KMS-11 (cell line): Measurements from ENCODE around the gene KDM2B.

Experiments used
- H2AFZ ChIP-seq: fragments of 200-600 bp; sonication (generic); 2 replicates; pipeline ENCODE4 v1.6.1; 2016; ENCODE audit warnings: antibody characterized with exemption, mixed run types, low read depth
- H3K27ac ChIP-seq: fragments of 200-600 bp; sonication (generic); 2 replicates; pipeline ENCODE4 v1.6.1; 2016; ENCODE audit warnings: mild to moderate bottlenecking, mixed run types
- H3K27me3 ChIP-seq: fragments of 200-600 bp; sonication (generic); 2 replicates; pipeline ENCODE4 v1.6.1; 2017; ENCODE audit warnings: mild to moderate bottlenecking, low read depth, mixed run types, moderate library complexity; ENCODE audit not compliant: insufficient read depth
- H3K36me3 ChIP-seq: fragments of 200-600 bp; sonication (generic); 2 replicates; pipeline ENCODE4 v1.6.1; 2017; ENCODE audit warnings: mild to moderate bottlenecking, mixed run types; ENCODE audit not compliant: insufficient read depth
- H3K4me1 ChIP-seq: fragments of 200-600 bp; sonication (generic); 2 replicates; pipeline ENCODE4 v1.6.1; 2016; ENCODE audit warnings: mild to moderate bottlenecking, low read depth, mixed run types; ENCODE audit not compliant: poor library complexity, severe bottlenecking
- H3K4me2 ChIP-seq: fragments of 200-600 bp; sonication (generic); 2 replicates; pipeline ENCODE4 v1.7.0; 2016; ENCODE audit warnings: mild to moderate bottlenecking, mixed run types
- H3K4me3 ChIP-seq: fragments of 200-600 bp; sonication (generic); IDR thresholded peaks from 2 replicates; pipeline ENCODE4 v1.6.1; 2017; ENCODE audit warnings: low read depth, low read length, mixed read lengths; ENCODE audit not compliant: insufficient read depth
- H3K79me2 ChIP-seq: fragments of 200-600 bp; sonication (generic); 2 replicates; pipeline ENCODE4 v1.6.1; 2016; ENCODE audit warnings: low read depth, mixed run types; ENCODE audit not compliant: insufficient read depth
- H3K9ac ChIP-seq: fragments of 200-600 bp; sonication (generic); 2 replicates; pipeline ENCODE4 v1.6.1; 2016; ENCODE audit warnings: mild to moderate bottlenecking, mixed run types
- H4K20me1 ChIP-seq: fragments of 200-600 bp; sonication (generic); 2 replicates; pipeline ENCODE4 v1.6.1; 2016; ENCODE audit warnings: mild to moderate bottlenecking, mixed run types; ENCODE audit not compliant: insufficient read depth
- TF ChIP-seq, protein P1 (sequence below): fragments of 200-600 bp; sonication (generic); conservative IDR thresholded peaks from 2 replicates; pipeline ENCODE4 v1.6.1; 2017; ENCODE audit warnings: low read depth, mild to moderate bottlenecking, antibody characterized with exemption, low read length, moderate library complexity, mixed read lengths

The KDM2B gene

DNA sequence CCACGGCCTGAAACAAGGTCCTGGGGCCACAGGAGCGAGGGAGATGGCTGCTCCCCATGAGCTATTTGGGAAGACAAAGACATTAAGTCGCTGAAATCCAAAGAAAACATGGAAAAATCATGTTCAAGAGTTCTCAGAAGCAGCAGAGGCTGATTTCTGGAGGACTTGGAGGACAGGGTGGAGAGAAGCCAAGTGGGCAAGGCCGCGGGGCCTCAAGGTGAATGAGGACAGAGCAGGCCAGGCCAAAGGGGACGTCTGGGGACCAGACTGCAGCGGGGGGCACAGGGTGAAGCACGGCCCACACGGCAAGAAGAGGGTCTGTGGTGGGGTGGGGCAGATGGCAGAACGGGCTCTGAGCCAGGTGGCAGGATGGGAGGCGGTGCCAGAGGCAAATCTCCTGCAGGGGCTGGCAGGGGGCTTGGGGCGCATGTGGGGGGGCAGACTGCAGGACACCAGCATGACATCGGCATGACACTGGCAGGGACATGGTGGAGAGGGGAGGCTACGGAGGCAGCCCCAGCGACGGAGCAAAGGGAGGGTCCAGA is 132.0 kb downstream of the KDM2B start:
- no peak overlapping the region for H2AFZ ChIP-seq
- H3K4me3 ChIP-seq = no peak overlapping the region
- no peak overlapping the region for H3K27ac ChIP-seq
- no peaks in the 10 kb centered on the region for H3K27me3 ChIP-seq
- TF ChIP-seq, protein P1, sequence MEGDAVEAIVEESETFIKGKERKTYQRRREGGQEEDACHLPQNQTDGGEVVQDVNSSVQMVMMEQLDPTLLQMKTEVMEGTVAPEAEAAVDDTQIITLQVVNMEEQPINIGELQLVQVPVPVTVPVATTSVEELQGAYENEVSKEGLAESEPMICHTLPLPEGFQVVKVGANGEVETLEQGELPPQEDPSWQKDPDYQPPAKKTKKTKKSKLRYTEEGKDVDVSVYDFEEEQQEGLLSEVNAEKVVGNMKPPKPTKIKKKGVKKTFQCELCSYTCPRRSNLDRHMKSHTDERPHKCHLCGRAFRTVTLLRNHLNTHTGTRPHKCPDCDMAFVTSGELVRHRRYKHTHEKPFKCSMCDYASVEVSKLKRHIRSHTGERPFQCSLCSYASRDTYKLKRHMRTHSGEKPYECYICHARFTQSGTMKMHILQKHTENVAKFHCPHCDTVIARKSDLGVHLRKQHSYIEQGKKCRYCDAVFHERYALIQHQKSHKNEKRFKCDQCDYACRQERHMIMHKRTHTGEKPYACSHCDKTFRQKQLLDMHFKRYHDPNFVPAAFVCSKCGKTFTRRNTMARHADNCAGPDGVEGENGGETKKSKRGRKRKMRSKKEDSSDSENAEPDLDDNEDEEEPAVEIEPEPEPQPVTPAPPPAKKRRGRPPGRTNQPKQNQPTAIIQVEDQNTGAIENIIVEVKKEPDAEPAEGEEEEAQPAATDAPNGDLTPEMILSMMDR = no peak
- H4K20me1 ChIP-seq = no peaks in the 10 kb centered on the region
- H3K9ac ChIP-seq = no peak overlapping the region
- H3K36me3 ChIP-seq = no peaks in the 10 kb centered on the region
- peaks cover 16% of the 10 kb centered on the region for H3K4me1 ChIP-seq
- H3K4me2 ChIP-seq = no peak overlapping the region
- no peaks in the 10 kb centered on the region for H3K79me2 ChIP-seq

DNA sequence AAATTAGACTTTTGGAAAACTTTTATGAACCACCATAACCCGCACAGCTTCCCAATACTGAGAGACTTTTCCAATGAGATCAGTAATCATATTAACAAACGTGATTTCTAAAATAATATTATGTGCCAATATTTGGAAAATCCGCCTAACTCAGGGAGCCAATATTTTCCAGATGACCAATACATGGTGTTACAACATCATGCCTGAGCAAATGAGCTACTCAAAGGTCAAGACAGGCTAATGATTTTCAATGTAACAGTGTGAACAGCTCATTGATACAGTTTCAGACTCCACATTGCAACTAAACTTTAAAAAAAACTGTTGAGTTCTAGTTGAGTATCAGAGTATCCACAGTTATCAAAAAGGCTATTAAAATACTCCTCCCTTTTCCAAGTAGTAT is 134.1 kb downstream of the KDM2B start:
- Histone ChIP-seq H3K9ac (no peak overlapping the region), H3K27me3 (no peaks in the 10 kb centered on the region), H3K4me2 (no peak overlapping the region), H2AFZ (no peak overlapping the region), H4K20me1 (no peaks in the 10 kb centered on the region), H3K27ac (no peak overlapping the region), H3K36me3 (no peaks in the 10 kb centered on the region), H3K4me3 (no peak overlapping the region), H3K79me2 (no peaks in the 10 kb centered on the region), H3K4me1 (peaks cover 5% of the 10 kb centered on the region)
- TF ChIP-seq, protein P1 = no peak

DNA sequence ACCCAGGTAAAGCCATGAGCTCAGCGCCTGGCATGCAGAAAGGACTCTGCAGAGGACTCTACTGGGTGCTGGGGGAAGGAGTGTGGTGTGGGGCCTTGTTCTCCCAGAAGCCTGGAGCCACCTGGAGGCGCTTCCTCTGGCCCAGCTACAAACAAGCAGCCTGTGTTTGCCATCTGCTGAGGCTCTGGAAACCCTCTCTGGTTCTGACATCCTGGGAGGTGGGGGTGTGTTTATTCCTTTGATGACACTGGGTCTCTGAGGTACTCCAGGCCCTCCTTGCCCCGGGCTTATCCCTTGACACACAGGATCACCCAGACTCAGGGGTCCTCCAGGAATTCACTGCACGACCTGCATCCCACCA is 136.0 kb downstream of the KDM2B start:
- Histone ChIP-seq H3K79me2 (no peaks in the 10 kb centered on the region), H3K4me2 (no peak overlapping the region), H3K4me1 (no peaks in the 10 kb centered on the region), H3K4me3 (no peak overlapping the region), H3K27ac (no peak overlapping the region), H3K36me3 (no peaks in the 10 kb centered on the region), H3K9ac (no peak overlapping the region), H3K27me3 (no peaks in the 10 kb centered on the region), H4K20me1 (no peaks in the 10 kb centered on the region), H2AFZ (no peak overlapping the region)
- TF ChIP-seq, protein P1 = no peak

DNA sequence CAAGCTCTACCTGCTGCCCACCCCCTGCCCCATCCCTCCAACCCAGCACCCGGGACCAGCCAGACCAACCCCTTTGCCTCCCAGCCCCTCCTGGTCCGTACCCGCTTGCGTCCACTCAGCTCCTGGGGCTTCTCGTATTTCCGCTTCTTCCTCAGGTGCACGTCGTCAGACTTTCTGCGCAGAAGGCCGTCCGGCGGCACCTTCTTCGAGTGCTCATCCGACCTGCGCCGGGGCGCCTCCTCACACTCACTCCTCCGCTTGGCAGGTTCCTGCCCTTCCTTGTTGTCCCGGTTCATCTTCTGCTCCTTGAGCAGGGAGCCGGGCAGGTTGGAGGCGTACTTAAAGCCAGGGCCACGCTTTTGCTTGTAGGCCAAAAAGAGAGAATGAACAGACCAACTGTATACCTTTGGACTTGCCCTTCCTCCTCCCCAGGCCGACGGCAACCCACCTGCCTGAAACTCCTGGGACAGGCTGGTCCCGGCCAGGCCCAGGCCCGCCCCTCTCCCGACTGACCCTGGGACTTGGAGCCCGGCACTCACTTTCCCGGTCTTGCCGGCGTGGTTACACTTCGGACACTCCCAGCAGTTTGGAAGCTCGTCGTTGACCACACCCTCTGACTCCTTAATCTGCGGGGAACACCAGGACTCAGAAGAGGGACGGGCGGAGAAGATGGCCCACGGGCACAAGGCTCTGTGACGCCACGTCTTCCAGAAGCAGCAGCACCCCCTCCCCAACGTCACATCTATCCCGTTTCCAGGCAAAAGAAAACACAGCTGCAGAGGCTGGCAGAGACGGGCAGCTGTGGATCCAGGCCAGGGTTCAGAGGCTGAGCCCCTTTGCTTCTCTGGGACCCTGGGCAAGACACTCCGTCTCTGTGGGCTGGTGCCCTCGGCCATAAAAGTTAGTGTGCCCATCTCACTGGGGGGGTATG is 136.6 kb downstream of the KDM2B start:
- no peak overlapping the region for H3K9ac ChIP-seq
- H3K79me2 ChIP-seq = no peaks in the 10 kb centered on the region
- no peaks in the 10 kb centered on the region for H3K4me1 ChIP-seq
- TF ChIP-seq, protein P1 = no peak
- no peak overlapping the region for H3K4me3 ChIP-seq
- H4K20me1 ChIP-seq = no peaks in the 10 kb centered on the region
- H3K4me2 ChIP-seq = no peak overlapping the region
- H3K27ac ChIP-seq = no peak overlapping the region
- no peaks in the 10 kb centered on the region for H3K27me3 ChIP-seq
- no peak overlapping the region for H2AFZ ChIP-seq
- no peaks in the 10 kb centered on the region for H3K36me3 ChIP-seq
